NCI-H2081 treated with DMSO at 0.1 percent for 48 hours (cell line): ENCODE data around the gene RNU2-1.
"Not testable (repeated sequence)": the region's sequence is repeated elsewhere in the genome, so short reads cannot be mapped to it uniquely, and the experiment has no call there.

ENCODE experiments used
- DNase-seq: peaks from one replicate; lab custom pipeline; 2025; lab: John Stamatoyannopoulos, UW

Gene RNU2-1

DNA sequence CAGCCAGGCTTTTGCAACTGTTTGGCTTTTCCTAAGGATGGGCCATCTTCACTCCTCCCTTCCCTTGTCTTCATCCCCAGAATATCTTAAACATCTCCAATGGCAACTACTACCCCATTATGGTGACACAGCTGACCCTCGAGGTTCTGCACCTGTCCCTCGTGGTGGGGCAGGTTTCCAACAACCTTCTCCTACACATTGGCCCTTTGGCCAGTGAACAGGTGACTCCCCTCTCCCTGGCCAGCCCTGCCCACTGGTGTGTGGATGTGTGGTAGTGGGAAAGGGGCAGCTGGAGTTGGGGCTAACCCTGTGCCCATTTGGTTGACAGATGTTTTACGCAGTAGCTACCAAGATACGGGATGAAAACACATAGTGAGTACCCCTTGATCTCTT, 17.4 kb downstream of the RNU2-1 start:
- no peak for DNase-seq

DNA sequence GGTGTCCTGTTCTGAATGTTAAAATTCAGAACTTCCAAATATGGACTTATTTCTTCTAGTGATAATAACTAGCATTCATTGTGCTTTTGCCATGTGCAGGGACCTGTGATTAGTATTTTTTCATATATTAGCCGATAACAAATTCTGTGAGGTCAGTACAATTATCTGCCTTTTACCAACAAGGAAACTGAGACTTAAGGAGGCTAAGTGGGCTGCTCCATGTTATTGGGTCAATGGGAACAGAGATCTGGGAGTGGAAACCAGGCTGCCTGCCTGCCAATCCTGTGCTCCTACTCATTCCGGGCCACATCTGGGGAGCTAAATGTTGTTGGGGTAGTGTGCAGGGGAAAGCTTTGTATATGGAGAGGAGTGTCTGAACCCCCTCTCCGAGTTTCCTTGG, 18.4 kb downstream of the RNU2-1 start:
- DNase-seq = no peak

DNA sequence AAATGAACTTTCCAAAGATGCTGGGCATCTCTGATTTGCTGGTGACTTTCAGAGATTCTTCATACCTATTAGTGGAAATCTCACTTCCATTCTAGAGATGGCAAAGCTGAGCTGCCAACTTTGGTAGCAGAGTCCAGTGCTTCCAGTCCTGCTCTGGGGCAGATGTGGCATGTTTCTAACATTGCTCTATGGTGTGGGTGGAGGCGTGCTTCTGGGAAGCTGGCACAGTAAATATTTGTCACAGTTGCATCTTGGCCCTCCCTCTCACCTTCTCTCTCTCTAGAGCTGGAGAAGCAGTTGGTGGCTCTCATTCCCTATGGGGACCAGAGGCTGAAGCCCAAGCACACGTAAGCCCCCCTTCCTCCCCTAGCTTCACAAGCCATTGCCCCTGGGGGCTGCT, 20.2 kb downstream of the RNU2-1 start:
- no peak for DNase-seq

DNA sequence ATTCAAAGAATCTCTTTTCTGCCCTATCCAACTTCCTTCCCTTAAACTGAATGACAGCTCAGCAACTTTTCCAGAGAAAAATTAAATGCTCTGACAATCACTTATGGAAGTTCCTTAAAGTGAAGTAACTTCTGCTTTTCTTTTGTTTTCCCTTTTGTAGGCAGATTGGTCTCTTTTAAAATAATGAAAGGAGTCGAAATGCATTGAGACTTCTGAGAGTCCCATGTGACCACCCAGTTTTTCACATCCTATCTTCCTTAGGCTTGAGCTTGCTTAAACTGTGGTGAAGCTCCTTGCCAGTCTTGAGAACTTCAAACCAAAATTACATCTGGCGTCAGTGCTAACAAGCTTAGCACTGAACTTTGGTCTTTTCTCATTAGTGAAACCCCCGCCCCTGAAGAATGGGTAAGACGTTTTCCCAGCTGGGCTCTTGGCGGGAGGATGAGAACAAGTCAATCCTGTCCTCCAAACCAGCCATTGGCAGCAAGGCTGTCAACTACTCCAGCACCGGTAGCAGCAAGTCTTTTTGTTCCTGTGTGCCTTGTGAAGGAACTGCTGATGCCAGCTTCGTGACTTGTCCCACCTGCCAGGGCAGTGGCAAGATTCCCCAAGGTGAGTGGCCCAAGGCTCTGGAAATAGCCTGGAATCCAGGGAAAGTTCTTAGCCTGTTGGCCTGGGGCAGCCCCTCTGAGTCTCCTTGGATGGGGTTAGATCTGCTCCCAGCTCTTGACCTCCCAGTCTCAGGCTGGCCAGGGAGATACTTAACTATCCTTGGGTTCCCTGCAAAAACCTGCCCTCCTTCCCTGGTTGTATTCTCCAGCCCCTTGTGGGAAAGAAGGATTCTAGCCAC, 20.9 kb downstream of the RNU2-1 start:
- DNase-seq = no peak

DNA sequence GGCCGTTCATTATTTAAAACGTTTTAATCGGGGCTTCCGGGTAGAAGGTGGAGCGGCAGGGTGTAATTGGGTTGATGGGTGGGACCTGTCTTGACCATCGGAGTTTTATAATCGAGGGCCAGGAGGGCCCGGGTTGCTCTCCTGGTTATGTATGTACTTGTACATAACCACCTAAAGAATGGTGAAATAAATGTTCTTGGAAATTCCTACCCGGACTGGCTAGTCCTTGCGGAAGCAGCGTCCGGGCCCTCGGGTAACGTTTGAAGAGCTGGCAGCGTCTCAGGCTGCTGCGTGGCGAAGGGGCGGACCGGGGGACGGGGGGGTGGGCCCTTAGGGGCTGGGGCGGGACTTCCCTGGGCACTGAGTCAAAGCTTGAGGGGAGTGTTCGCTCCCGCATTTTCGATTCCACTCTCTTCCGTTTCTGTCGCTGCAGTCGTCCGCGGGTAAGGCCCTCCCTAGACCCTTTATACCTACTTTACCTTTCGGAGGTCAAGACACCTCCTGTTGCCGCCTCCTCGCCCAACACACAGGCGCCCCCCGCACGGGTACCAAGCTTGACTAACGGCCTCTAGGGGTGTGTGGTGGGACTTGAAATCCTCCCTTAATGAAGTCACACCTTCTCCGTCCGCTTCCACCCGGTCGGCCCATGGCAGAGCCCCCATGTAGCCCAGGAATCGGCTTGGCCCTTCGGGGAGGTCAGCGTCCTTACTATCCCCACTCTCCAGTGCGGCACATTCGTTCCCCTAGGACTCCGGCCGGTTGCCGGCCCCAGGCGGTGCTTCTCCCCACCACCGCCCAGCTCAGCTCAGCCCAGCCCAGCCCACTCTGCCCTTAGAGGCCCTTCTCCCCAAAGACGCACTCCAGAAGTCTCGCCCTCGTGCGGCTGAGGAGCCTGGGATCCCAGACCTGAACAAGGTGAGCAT, 22.0 kb downstream of the RNU2-1 start, which contains the start of gene TMEM106A:
Gene TMEM106A (plus strand): TSS at position 396 of the 923 bp plus-strand sequence. CDS start 1,167 bp downstream, outside the sequence.
- DNase-seq = no peak

DNA sequence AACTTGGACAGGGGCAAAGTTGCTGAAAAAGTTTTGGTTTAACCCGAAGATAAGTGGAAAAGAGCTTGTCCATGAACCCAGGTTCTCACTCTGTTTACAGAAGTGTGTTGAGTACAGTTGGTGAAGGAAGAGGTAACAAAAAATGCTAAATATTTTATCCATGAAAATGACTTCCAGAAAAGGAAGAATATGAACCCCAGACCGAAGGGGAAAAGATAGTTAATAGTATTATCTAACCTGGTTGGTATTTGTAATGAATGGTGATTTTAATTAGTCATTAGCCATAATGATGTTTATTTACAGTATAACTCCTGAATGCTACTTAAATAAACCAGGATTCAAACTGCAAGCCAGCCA, 22.7 kb downstream of the RNU2-1 start:
- DNase-seq = no peak

DNA sequence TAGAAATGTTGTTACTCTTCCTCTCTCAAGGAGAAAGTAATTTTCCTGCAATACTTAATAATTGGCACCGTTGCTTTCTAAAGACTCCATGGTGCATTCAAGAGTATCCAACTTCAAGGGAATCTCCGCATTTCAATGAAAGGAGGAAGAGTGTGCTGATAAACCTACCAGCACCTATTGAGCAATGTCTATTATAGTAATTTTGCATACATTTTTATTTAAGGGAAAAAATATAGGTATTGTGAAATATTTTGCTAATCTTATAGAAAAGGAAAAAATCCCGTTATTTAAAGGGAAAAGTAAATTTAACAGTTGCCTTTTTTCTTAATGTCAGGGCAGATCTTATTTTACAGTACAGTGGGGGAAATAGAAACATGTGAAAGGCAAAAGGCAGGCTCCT, 23.2 kb downstream of the RNU2-1 start:
- DNase-seq = no peak

DNA sequence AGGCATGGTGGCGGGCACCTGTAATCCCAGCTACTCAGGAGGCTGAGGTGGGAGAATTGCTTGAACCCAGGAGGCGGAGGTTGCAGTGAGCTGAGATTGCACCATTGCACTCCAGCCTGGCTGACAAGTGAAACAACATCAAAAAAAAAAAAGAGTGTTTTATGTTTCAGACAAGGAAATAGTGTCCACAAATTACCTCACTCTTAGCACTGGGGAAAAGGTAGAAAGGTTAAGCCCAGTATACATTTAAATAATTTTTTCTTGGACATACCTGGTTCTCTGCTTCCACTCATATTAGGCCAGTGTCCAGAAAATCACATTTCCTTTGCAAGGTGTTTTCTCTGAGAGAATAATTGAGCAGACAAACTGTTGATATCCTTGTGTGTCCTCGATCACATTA, 30.8 kb downstream of the RNU2-1 start:
- DNase-seq = not testable (repeated sequence)

DNA sequence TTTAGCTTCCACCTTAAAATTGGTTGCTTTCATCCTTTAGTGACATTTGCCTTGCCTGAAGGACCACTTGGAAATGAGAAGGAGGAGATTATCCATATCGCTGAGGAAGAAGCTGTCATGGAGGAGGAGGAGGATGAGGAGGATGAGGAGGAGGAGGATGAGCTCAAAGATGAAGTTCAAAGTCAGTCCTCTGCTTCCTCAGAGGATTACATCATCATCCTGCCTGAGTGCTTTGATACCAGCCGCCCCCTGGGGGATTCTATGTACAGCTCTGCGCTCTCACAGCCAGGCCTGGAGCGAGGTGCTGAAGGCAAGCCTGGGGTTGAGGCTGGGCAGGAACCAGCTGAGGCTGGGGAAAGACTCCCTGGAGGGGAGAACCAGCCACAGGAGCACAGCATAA, 33.6 kb downstream of the RNU2-1 start:
- no peak for DNase-seq

DNA sequence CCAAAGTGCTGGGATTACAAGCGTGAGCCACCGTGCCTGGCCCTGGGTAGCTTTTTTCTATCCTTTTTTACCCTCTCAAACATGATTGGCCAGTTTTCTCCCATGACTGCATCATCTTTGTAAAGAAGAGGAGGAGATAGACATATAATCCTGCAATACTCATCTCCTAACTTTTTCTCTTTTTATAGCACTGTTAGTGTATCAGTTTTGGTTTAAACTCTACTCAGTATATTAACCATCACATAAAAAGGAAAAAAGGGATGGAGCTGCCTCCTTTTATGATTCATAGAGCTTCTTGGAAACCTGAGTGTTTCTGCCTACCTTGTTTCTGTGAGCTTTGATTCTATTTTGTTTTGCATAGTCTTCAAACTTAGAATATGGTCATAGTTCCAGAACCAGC, 34.1 kb downstream of the RNU2-1 start:
- DNase-seq = no peak

DNA sequence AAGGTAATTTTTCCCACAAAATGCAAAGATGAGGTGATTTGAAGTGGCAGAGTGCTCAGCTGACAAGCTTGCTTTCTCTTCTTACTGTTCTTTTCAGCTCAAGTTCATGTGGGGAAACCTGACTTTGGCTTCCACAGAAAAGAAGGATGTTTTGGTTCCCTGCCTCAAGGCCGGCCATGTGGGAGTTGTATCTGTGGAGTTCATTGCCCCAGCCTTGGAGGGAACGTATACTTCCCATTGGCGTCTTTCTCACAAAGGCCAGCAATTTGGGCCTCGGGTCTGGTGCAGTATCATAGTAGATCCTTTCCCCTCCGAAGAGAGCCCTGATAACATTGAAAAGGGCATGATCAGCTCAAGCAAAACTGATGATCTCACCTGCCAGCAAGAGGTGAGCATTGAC, 40.5 kb downstream of the RNU2-1 start:
- DNase-seq = no peak

DNA sequence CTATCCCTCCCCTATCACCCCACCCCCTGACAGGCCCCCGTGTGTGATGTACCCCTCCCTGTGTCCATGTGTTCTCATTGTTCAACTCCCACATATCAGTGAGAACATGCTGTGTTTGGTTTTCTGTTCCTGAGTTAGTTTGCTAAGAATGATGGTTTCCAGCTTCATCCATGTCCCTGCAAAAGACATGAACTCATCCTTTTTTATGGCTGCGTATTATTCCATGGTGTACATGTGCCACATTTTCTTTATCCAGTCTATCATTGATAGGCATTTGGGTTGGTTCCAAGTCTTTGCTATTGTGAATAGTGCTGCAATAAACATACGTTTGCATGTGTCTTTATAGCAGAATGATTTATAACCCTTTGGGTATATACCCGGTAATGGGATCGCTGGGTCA, 47.1 kb downstream of the RNU2-1 start:
- DNase-seq = not testable (repeated sequence)

DNA sequence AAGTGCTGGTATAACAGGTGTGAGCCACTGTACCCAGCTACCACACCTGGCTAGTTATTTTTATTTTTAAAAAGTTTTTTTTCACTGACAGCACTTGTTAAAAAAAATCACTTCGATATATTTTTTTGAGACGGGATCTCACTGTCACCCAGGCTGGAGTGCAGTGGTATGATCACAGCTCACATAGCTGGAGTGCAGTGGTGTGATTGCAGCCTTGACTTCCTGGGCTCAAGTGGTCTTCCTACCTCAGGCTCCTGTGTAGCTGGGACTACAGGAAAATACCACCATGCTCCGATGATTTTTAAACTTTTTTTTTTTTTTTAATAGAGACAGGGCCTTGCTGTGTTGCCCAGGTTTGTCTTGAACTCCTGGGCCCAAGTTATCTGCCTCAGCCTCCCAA, 49.9 kb downstream of the RNU2-1 start:
- DNase-seq = no peak
